ENCODE measurements around the gene PTPRK.

Gene PTPRK

DNA sequence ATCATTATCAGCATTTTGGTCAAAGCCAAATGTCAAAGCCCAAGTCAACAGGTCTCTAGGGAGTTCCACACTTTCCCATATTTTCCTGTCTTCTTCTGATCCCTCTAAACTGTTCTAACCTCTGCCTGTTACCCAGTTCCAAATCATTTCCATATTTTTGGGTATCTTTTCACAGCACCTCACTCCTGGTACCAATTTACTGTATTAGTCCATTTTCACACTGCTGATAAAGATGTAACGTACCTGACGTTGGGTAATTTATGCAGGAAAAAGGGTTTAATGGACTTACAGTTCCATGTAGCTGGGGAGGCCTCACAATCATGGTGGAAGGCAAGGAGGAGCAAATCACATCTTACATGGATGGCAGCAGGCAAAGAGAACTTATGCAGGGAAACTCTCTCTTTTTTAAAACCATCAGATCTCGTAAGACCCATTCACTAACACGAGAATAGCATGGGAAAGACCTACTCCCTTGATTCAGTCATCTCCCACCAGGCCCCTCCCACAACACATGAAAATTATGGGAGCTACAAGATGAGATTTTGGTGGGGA, 143.4 kb downstream of the PTPRK start:
- no peak overlapping the region for H3K4me3 ChIP-seq (ENCODE audit: low read length)
- peaks cover 5% of the 10 kb centered on the region for H3K9me3 ChIP-seq (replicated peaks; ENCODE audit: low read length)
- peaks cover 4% of the 10 kb centered on the region for H3K36me3 ChIP-seq (ENCODE audit: insufficient read depth, low read length)
- no peaks in the 10 kb centered on the region for H3K27me3 ChIP-seq (ENCODE audit: control insufficient read depth, insufficient read depth, low read length)
- H3K4me1 ChIP-seq (ENCODE audit: control insufficient read depth, insufficient read depth, low read length), result no peaks in the 10 kb centered on the region
- H3K9ac ChIP-seq (ENCODE audit: low read depth, low read length), result no peak overlapping the region
- H3K4me2 ChIP-seq (ENCODE audit: low read length), result no peak overlapping the region

DNA sequence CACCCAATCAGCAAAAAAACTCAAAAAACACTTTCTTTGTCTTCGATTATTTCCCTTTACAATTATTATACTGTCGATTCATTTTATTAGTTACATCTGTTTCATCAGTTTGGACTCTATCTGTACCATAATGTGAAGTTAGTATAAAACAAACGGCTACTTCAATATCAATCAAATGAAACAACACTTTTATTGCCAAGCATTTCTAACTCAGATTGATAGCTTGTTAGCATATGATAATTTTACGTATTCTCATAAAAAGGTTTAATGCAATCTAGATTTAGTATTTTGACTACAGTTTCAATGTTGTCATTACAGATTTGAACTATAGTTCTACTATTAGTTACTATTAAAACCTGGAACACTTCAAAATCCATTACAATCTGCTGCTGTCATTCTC, 149.3 kb downstream of the PTPRK start:
- H3K4me1 ChIP-seq (ENCODE audit: control insufficient read depth, insufficient read depth, low read length), result peaks cover 17% of the 10 kb centered on the region
- H3K9me3 ChIP-seq (replicated peaks; ENCODE audit: low read length), result no peaks in the 10 kb centered on the region
- no peaks in the 10 kb centered on the region for H3K36me3 ChIP-seq (ENCODE audit: insufficient read depth, low read length)
- H3K4me2 ChIP-seq (ENCODE audit: low read length), result no peak overlapping the region
- H3K9ac ChIP-seq (ENCODE audit: low read depth, low read length), result no peak overlapping the region
- no peak overlapping the region for H3K4me3 ChIP-seq (ENCODE audit: low read length)
- no peaks in the 10 kb centered on the region for H3K27me3 ChIP-seq (ENCODE audit: control insufficient read depth, insufficient read depth, low read length)

- H3K4me2 ChIP-seq (ENCODE audit: low read length), result no peak overlapping the region
- peaks cover 17% of the 10 kb centered on the region for H3K4me1 ChIP-seq (ENCODE audit: control insufficient read depth, insufficient read depth, low read length)
- no peaks in the 10 kb centered on the region for H3K9me3 ChIP-seq (replicated peaks; ENCODE audit: low read length)
- H3K27me3 ChIP-seq (ENCODE audit: control insufficient read depth, insufficient read depth, low read length), result no peaks in the 10 kb centered on the region
- H3K9ac ChIP-seq (ENCODE audit: low read depth, low read length), result no peak overlapping the region
- no peaks in the 10 kb centered on the region for H3K36me3 ChIP-seq (ENCODE audit: insufficient read depth, low read length)
- no peak overlapping the region for H3K4me3 ChIP-seq (ENCODE audit: low read length)
Measured at GRCh38 chr6:128370072-128370471, 150.3 kb downstream of the PTPRK start.

DNA sequence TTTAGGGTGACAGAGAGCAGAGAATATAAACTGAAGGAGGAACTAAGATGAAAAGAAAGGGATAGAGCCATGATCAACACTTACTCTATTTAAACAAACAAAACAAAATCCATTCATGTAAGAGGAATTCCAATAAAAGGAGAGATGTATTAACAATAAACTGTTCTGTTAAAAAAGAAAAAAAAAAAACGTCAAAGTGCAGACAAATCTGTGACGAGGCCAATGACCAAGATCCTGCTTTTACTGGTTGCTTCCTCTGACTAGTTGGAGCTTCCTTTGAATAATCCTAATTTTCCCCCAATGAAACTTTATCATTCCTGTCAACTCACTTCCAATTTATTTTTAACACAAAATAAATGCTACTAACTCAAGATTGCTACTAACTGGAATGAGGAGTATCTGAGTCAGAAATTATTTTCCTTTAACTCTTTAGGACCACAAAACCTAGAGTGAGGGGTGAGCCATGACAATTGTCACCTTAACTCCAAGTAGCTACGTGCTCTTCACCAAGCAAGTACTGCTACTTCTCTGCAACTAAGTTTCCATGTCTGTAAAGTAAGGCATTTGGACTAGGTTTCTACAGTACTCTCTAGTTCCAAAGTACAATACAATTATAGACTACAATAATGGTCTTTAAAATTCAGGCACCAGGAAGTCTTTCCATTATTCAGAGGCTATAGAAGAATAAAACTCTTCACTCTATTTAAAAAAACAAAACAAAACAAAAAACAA, 152.0 kb downstream of the PTPRK start:
- H3K4me3 ChIP-seq (ENCODE audit: low read length), result no peak overlapping the region
- no peaks in the 10 kb centered on the region for H3K27me3 ChIP-seq (ENCODE audit: control insufficient read depth, insufficient read depth, low read length)
- no peak overlapping the region for H3K9ac ChIP-seq (ENCODE audit: low read depth, low read length)
- peaks cover 17% of the 10 kb centered on the region for H3K4me1 ChIP-seq (ENCODE audit: control insufficient read depth, insufficient read depth, low read length)
- peak overlapping the region; percentile 2 for H3K4me2 ChIP-seq (ENCODE audit: low read length)
- H3K9me3 ChIP-seq (replicated peaks; ENCODE audit: low read length), result no peaks in the 10 kb centered on the region
- no peaks in the 10 kb centered on the region for H3K36me3 ChIP-seq (ENCODE audit: insufficient read depth, low read length)

GRCh38 chr6:128367437-128367836, 153.0 kb downstream of the PTPRK start:
- no peak overlapping the region for H3K4me2 ChIP-seq (ENCODE audit: low read length)
- H3K4me1 ChIP-seq (ENCODE audit: control insufficient read depth, insufficient read depth, low read length), result peaks cover 17% of the 10 kb centered on the region
- H3K36me3 ChIP-seq (ENCODE audit: insufficient read depth, low read length), result no peaks in the 10 kb centered on the region
- H3K9me3 ChIP-seq (replicated peaks; ENCODE audit: low read length), result no peaks in the 10 kb centered on the region
- H3K27me3 ChIP-seq (ENCODE audit: control insufficient read depth, insufficient read depth, low read length), result no peaks in the 10 kb centered on the region
- H3K4me3 ChIP-seq (ENCODE audit: low read length), result no peak overlapping the region
- H3K9ac ChIP-seq (ENCODE audit: low read depth, low read length), result no peak overlapping the region

DNA sequence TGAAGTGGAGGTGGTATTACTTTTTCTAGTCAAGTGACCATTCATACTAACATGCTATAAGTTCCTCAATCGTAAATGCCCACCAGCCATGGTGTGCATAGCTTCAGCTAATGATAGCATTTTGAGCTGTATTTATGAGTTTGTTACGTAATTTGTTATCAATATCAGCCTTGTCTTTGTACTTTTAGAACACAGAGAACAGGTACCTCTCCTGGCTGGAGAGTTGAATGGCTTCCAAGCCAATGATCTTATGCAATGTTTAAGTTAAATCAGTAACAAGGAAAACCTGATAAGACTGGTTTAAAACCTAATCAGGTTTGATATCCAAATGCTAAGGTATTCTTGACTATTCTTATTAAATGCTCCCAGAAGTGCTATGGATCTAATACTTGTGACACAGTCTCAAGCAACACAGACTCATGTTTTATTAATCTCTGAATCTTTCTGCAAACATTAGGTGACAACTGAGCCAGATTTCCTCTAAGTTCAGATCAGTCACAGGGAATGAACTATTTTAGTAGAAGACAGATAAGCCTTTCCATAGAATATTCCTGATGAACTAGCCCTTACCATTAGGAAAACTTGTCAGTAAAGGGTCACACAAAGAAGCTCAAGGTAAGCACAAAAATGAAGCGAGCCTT, 154.8 kb downstream of the PTPRK start:
- Histone ChIP-seq H3K27me3 (ENCODE audit: control insufficient read depth, insufficient read depth, low read length) (no peaks in the 10 kb centered on the region), H3K4me2 (ENCODE audit: low read length) (no peak overlapping the region), H3K36me3 (ENCODE audit: insufficient read depth, low read length) (no peaks in the 10 kb centered on the region)

GRCh38 chr6:128364766-128365519, 155.5 kb downstream of the PTPRK start:
- Histone ChIP-seq H3K9me3 (replicated peaks; ENCODE audit: low read length) (no peaks in the 10 kb centered on the region), H3K27me3 (ENCODE audit: control insufficient read depth, insufficient read depth, low read length) (no peaks in the 10 kb centered on the region), H3K36me3 (ENCODE audit: insufficient read depth, low read length) (no peaks in the 10 kb centered on the region)

More for the DNA sequence above, 154.8 kb downstream of the PTPRK start:
- Histone ChIP-seq H3K4me1 (ENCODE audit: control insufficient read depth, insufficient read depth, low read length) (peaks cover 17% of the 10 kb centered on the region), H3K4me3 (ENCODE audit: low read length) (no peak overlapping the region), H3K9ac (ENCODE audit: low read depth, low read length) (no peak overlapping the region), H3K9me3 (replicated peaks; ENCODE audit: low read length) (no peaks in the 10 kb centered on the region)

GRCh38 chr6:128363020-128363813, 157.2 kb downstream of the PTPRK start:
- no peaks in the 10 kb centered on the region for H3K9me3 ChIP-seq (replicated peaks; ENCODE audit: low read length)
- H3K36me3 ChIP-seq (ENCODE audit: insufficient read depth, low read length), result no peaks in the 10 kb centered on the region
- no peak overlapping the region for H3K9ac ChIP-seq (ENCODE audit: low read depth, low read length)
- H3K4me3 ChIP-seq (ENCODE audit: low read length), result no peak overlapping the region
- H3K27me3 ChIP-seq (ENCODE audit: control insufficient read depth, insufficient read depth, low read length), result no peaks in the 10 kb centered on the region
- no peak overlapping the region for H3K4me2 ChIP-seq (ENCODE audit: low read length)
- peaks cover 11% of the 10 kb centered on the region for H3K4me1 ChIP-seq (ENCODE audit: control insufficient read depth, insufficient read depth, low read length)

More at GRCh38 chr6:128364766-128365519, 155.5 kb downstream of the PTPRK start:
- no peak overlapping the region for H3K4me3 ChIP-seq (ENCODE audit: low read length)
- H3K9ac ChIP-seq (ENCODE audit: low read depth, low read length), result no peak overlapping the region
- H3K4me2 ChIP-seq (ENCODE audit: low read length), result no peak overlapping the region
- peaks cover 14% of the 10 kb centered on the region for H3K4me1 ChIP-seq (ENCODE audit: control insufficient read depth, insufficient read depth, low read length)

DNA sequence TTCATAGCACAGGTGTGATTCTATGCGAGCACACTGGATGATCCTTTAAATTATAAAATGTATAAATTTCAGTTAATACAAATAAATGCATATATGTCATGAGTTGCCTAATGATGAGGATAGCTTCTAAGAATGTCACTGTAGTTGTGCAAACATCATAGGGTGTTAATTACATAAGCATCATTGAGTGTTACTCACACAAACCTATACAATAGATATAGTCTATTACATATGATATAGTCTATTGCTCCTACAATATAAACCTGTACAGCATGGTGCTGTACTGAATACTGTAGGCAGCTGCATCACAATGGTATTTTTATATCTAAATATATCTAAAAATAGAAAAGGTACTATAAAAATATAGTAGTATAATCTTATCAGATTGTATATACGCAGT, 159.0 kb downstream of the PTPRK start:
- H3K4me2 ChIP-seq (ENCODE audit: low read length), result no peak overlapping the region
- no peak overlapping the region for H3K9ac ChIP-seq (ENCODE audit: low read depth, low read length)
- H3K36me3 ChIP-seq (ENCODE audit: insufficient read depth, low read length), result no peaks in the 10 kb centered on the region
- H3K4me1 ChIP-seq (ENCODE audit: control insufficient read depth, insufficient read depth, low read length), result peaks cover 3% of the 10 kb centered on the region
- H3K27me3 ChIP-seq (ENCODE audit: control insufficient read depth, insufficient read depth, low read length), result no peaks in the 10 kb centered on the region
- no peaks in the 10 kb centered on the region for H3K9me3 ChIP-seq (replicated peaks; ENCODE audit: low read length)
- H3K4me3 ChIP-seq (ENCODE audit: low read length), result no peak overlapping the region

- Histone ChIP-seq H3K4me2 (ENCODE audit: low read length) (no peak overlapping the region), H3K4me1 (ENCODE audit: control insufficient read depth, insufficient read depth, low read length) (peaks cover 3% of the 10 kb centered on the region), H3K36me3 (ENCODE audit: insufficient read depth, low read length) (no peaks in the 10 kb centered on the region), H3K9me3 (replicated peaks; ENCODE audit: low read length) (no peaks in the 10 kb centered on the region), H3K9ac (ENCODE audit: low read depth, low read length) (no peak overlapping the region), H3K27me3 (ENCODE audit: control insufficient read depth, insufficient read depth, low read length) (no peaks in the 10 kb centered on the region), H3K4me3 (ENCODE audit: low read length) (no peak overlapping the region)
Measured at GRCh38 chr6:128358244-128358776, 162.1 kb downstream of the PTPRK start.
